Mesodermal cell (in vitro differentiated cells): ENCODE measurements around the gene LYPD8. TPM values are rescaled to one million over a fixed set of nuclear protein-coding genes. Genes with fewer than 3 reads are reported as not detected.
"Not testable (repeated sequence)": the region's sequence is repeated elsewhere in the genome, so short reads cannot be mapped to it uniquely, and the experiment has no call there.

ENCODE experiments used
- H3K27ac ChIP-seq: 2 replicates; pipeline ENCODE4 v1.7.0; 2013; ENCODE audit warnings: mild to moderate bottlenecking, low read depth, low read length, moderate library complexity; ENCODE audit not compliant: severe bottlenecking
- H3K36me3 ChIP-seq: 2 replicates; pipeline ENCODE4 v1.7.1; 2013; ENCODE audit warnings: mild to moderate bottlenecking, low read length, moderate library complexity; ENCODE audit not compliant: control insufficient read depth, insufficient read depth
- H3K4me1 ChIP-seq: one replicate; pipeline ENCODE4 v1.7.1; 2013; ENCODE audit warnings: mild to moderate bottlenecking, low read length; ENCODE audit not compliant: insufficient read depth, control insufficient read depth, poor library complexity, severe bottlenecking
- H3K4me3 ChIP-seq: 2 replicates; pipeline ENCODE4 v1.7.0; 2013; ENCODE audit warnings: low read length, control low read depth, mild to moderate bottlenecking; ENCODE audit not compliant: insufficient read depth, poor library complexity, severe bottlenecking; ENCODE audit errors: extremely low read depth
- H3K9me3 ChIP-seq: 2 replicates; pipeline ENCODE4 v1.7.1; 2013; ENCODE audit warnings: mild to moderate bottlenecking, low read length, moderate library complexity; ENCODE audit not compliant: control insufficient read depth
- WGBS, 2 experiments: methylation state at CpG; one replicate each; pipeline ENCODE4 v1.1.5; 2013; ENCODE audit warnings: missing lambda C conversion rate in 2 of 2; ENCODE audit not compliant: insufficient coverage in 2 of 2; 5-methylcytosine and 5-hydroxymethylcytosine counted together
- polyA plus RNA-seq, 2 experiments: library from polyadenylated mRNA; stranded (reverse); fragments of 50-300 nt; gene quantifications; one replicate each; pipeline ENCODE4 v1.2.3, GENCODE V29; 2013

The LYPD8 gene, protein sequence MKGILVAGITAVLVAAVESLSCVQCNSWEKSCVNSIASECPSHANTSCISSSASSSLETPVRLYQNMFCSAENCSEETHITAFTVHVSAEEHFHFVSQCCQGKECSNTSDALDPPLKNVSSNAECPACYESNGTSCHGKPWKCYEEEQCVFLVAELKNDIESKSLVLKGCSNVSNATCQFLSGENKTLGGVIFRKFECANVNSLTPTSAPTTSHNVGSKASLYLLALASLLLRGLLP
- polyA plus RNA-seq (2013, experiment 1 of 2): not detected
- not detected for polyA plus RNA-seq (2013, experiment 2 of 2)

- no peak within 1 kb of the TSS for H3K27ac ChIP-seq
- peaks cover 78% of the 10 kb centered on the region for H3K9me3 ChIP-seq
- WGBS, 2 experiments: 65 to 71% methylated on average over 4 to 6 of the region's 6 CpGs
- no peak within 1 kb of the TSS for H3K4me3 ChIP-seq
- no peaks in the 10 kb centered on the region for H3K4me1 ChIP-seq
- H3K36me3 ChIP-seq: no peaks in the 10 kb centered on the region
Measured at GRCh38 chr1:248755517-248755916, at the start of gene LYPD8. LYPD8 (minus strand) TSS chr1:248755759; CDS start chr1:248751081, 4,678 bp downstream.

DNA sequence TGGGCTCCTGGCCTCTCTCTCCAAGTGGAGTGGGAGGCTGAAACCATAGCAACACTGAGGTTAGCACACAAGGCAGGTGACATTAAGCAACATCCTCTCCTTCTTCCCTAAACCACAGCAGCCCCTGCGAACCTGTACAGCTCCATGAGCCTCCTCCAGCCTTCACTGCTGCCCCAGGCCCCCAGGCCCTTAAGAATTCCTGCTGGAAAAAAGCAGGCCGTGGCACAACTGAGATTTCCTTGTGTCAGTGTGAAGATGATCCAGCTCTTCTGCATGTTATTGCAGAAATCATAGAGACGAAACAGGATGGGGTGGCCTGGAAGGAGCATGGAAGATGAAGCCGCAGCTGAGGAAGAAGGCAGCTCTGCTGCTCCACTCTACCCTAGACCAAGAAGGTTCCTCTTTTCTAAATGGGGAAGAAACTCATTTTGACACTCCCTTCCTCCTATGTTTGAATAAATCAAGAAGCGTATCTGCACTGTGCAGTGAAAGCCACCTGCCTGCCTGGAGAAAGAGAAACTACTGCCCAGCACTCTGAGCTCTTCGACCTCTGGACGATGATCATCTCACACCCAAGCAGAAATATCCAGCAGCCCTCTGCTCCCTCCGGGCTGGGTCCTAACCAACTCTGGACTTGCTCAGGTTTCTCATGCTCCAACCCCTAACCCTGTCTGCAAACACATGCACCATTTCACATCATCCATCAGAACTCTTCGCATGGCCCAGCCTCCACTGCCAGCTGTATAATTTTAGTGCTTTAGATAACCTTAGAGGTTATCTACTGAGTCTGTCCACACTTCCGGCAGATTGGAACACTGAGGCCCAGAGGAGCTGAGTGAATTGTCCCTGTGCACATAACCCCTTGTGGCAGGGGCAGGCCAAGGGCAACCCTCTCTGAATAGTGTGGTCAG lies 49.5 kb upstream of the LYPD8 start:
- WGBS, 2 experiments: 79 to 88% methylated on average over 7 to 10 of the region's 10 CpGs
- Histone ChIP-seq H3K36me3 (no peaks in the 10 kb centered on the region), H3K4me3 (no peak overlapping the region), H3K4me1 (no peaks in the 10 kb centered on the region), H3K9me3 (peaks cover 3% of the 10 kb centered on the region), H3K27ac (no peak overlapping the region)

DNA sequence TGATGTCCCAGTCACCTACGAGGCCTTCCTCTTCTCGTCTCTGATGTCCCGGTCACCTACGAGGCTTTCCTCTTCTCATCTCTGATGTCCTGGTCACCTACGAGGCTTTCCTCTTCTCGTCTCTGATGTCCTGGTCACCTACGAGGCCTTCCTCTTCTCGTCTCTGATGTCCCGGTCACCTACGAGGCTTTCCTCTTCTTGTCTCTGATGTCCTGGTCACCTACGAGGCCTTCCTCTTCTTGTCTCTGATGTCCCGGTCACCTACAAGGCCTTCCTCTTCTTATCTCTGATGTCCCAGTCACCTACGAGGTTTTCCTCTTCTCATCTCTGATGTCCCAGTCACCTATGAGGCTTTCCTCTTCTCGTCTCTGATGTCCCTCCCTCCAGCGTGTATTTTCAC lies 47.9 kb upstream of the LYPD8 start:
- H3K4me1 ChIP-seq, H3K4me3 ChIP-seq, H3K27ac ChIP-seq, H3K9me3 ChIP-seq, H3K36me3 ChIP-seq: not testable (repeated sequence)
- WGBS, 2 experiments: 84 to 87% methylated on average over 15 of the region's 15 CpGs

- Histone ChIP-seq H3K27ac (no peak overlapping the region), H3K4me1 (no peaks in the 10 kb centered on the region), H3K36me3 (no peaks in the 10 kb centered on the region), H3K9me3 (peaks cover 3% of the 10 kb centered on the region), H3K4me3 (no peak overlapping the region)
- WGBS, 2 experiments: 76 to 82% methylated on average over 4 to 5 of the region's 6 CpGs
Measured at GRCh38 chr1:248802454-248802853, 46.9 kb upstream of the LYPD8 start.

GRCh38 chr1:248800459-248800858 lies 44.9 kb upstream of the LYPD8 start:
- Histone ChIP-seq H3K4me1 (no peaks in the 10 kb centered on the region), H3K27ac (no peak overlapping the region), H3K36me3 (no peaks in the 10 kb centered on the region), H3K9me3 (peaks cover 6% of the 10 kb centered on the region), H3K4me3 (no peak overlapping the region)
- no CpG with 5 or more reads among the region's 3 CpGs for WGBS, 2 experiments

DNA sequence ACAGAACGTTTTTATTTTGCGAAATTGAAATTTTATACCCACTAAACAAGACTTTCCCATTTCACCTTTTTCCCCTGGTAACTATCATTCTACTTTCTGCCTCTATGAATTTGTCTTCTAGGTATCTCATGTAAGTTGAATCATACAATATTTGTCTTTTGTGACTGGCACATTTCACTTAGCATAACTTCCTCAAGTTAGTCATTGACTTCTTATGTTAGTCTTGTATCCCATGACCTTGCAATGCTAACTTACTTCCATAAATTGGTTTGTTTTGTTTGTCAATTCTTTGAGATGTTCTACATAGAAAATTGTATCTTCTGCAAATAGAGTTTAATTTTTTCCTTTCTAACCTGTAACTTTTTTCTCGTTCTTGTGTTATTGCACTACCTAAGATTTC lies 43.2 kb upstream of the LYPD8 start:
- WGBS, 2 experiments: no CpG with 5 or more reads among the region's 3 CpGs

DNA sequence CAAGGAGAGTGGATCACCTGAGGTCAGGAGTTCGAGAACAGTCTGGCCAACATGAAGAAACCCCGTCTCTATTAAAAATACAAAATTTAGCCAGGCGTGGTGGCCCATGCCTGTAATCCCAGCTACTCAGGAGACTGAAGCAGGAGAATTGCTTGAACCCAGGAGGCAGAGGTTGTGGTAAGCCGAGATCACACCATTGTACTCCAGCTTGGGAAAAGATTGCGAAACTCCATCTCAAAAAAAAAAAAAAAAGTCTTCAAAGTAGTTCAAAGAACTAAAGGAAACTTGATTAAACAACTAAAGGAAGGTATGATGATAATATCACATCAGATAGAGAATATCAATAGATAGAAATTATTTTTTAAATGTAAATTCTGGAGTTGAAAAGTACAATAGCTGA lies 39.1 kb upstream of the LYPD8 start:
- 56 to 83% methylated on average over 1 to 3 of the region's 5 CpGs for WGBS, 2 experiments
- peaks cover 27% of the 10 kb centered on the region for H3K9me3 ChIP-seq
- not testable (repeated sequence) for H3K4me3 ChIP-seq

More for the DNA sequence above, 43.2 kb upstream of the LYPD8 start:
- Histone ChIP-seq H3K4me1 (no peaks in the 10 kb centered on the region), H3K9me3 (peaks cover 14% of the 10 kb centered on the region), H3K36me3 (no peaks in the 10 kb centered on the region), H3K27ac (no peak overlapping the region), H3K4me3 (no peak overlapping the region)

GRCh38 chr1:248793592-248793991 lies 38.0 kb upstream of the LYPD8 start:
- H3K36me3 ChIP-seq: no peaks in the 10 kb centered on the region
- H3K4me1 ChIP-seq: no peaks in the 10 kb centered on the region
- H3K4me3 ChIP-seq: no peak overlapping the region
- H3K9me3 ChIP-seq: peaks cover 37% of the 10 kb centered on the region
- H3K27ac ChIP-seq: no peak overlapping the region

More for the DNA sequence above, 39.1 kb upstream of the LYPD8 start:
- not testable (repeated sequence) for H3K4me1 ChIP-seq, H3K27ac ChIP-seq, H3K36me3 ChIP-seq

GRCh38 chr1:248792342-248792741 lies 36.8 kb upstream of the LYPD8 start:
- Histone ChIP-seq H3K4me3 (no peak overlapping the region), H3K4me1 (no peaks in the 10 kb centered on the region), H3K36me3 (no peaks in the 10 kb centered on the region), H3K27ac (no peak overlapping the region), H3K9me3 (peaks cover 42% of the 10 kb centered on the region)
- 74 to 80% methylated on average over 4 to 5 of the region's 5 CpGs for WGBS, 2 experiments

DNA sequence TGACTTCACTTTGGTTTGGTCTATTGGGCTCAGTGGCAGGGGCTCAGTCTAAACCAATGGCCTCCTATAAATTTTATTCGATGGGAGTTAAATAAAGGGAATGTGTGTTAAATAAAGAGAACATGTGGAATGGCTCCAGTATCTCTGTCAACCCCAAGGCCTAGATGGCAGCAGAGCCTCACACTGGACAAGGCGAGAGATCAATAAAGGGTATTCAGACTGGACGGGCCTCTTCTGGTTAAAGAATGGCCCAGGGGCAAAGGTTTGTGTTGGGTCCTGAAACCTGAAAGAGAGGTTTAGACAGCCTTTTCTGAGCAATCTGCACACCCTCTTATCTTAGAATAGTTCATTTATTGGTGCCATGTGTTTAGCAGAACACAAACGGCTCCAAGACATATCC lies 35.5 kb upstream of the LYPD8 start:
- Histone ChIP-seq H3K27ac (no peak overlapping the region), H3K36me3 (no peaks in the 10 kb centered on the region), H3K4me3 (no peak overlapping the region), H3K4me1 (no peaks in the 10 kb centered on the region), H3K9me3 (peaks cover 42% of the 10 kb centered on the region)
- 78 to 86% methylated on average over 3 of the region's 4 CpGs for WGBS, 2 experiments

GRCh38 chr1:248790456-248790855 lies 34.9 kb upstream of the LYPD8 start:
- peaks cover 40% of the 10 kb centered on the region for H3K9me3 ChIP-seq
- H3K4me1 ChIP-seq: no peaks in the 10 kb centered on the region
- no peak overlapping the region for H3K4me3 ChIP-seq
- no peak overlapping the region for H3K27ac ChIP-seq
- no peaks in the 10 kb centered on the region for H3K36me3 ChIP-seq
- WGBS, 2 experiments: 53 to 72% methylated on average over 5 of the region's 5 CpGs
